Ascending aorta (tissue), 2 donors: ENCODE data around the gene MYMX. TPM values are rescaled to one million over a fixed set of nuclear protein-coding genes. Genes with fewer than 3 reads are reported as not detected.
"Not testable (repeated sequence)": the region's sequence is repeated elsewhere in the genome, so short reads cannot be mapped to it uniquely, and the experiment has no call there.

ENCODE experiments used
- DNase-seq, 2 donors: peaks; one replicate each; pipeline ENCODE4 v3.0.0-alpha.2; 2019; ENCODE audit warnings: low spot score in 2 of 2
- H3K27ac ChIP-seq, 2 donors: fragments of 200-600 bp; sonication (generic); one replicate each; pipeline ENCODE4 v1.5.1; 2016 to 2017; ENCODE audit warnings: mild to moderate bottlenecking in 1 of 2
- H3K27me3 ChIP-seq: fragments of 200-600 bp; sonication (generic); one replicate; pipeline ENCODE4 v1.5.1; 2017
- H3K36me3 ChIP-seq, 2 donors: fragments of 200-600 bp; sonication (generic); one replicate each; pipeline ENCODE4 v1.5.1; 2016
- H3K4me1 ChIP-seq, 2 donors: fragments of 200-600 bp; sonication (generic); one replicate each; pipeline ENCODE4 v1.5.1; 2016 to 2017; ENCODE audit warnings: mild to moderate bottlenecking in 1 of 2
- H3K4me3 ChIP-seq, 2 donors: fragments of 200-600 bp; sonication (generic); one replicate each; pipeline ENCODE4 v1.5.1; 2016 to 2017; ENCODE audit warnings: mild to moderate bottlenecking in 1 of 2
- H3K9me3 ChIP-seq, 2 donors: fragments of 200-600 bp; sonication (generic); one replicate each; pipeline ENCODE4 v1.5.1; 2016
- intact Hi-C: fragments of 100-400 bp; cut with DNase I; formaldehyde crosslinking; loops from one replicate; pipeline ENCODE4 v1.15.1; 2023
- total RNA-seq: library from RNA; depleted of rRNA; stranded (reverse); fragments of >200 nt; gene quantifications from one replicate; pipeline ENCODE4 v1.1.0, GENCODE V29; 2016
- TF ChIP-seq, protein P1 (sequence below), 3 experiments: fragments of 200-600 bp in 2 of 3; fragments of 450-650 bp in 1 of 3; sonication (generic) in 2 of 3; IDR thresholded peaks; one replicate each; pipeline ENCODE4 v1.5.1; 2016 to 2019; ENCODE audit warnings: antibody characterized with exemption in 3 of 3, mild to moderate bottlenecking in 1 of 3, moderate library complexity in 1 of 3

MYMX gene
- total RNA-seq, 1 donor from 2014 or later, result 13.9 TPM

DNA sequence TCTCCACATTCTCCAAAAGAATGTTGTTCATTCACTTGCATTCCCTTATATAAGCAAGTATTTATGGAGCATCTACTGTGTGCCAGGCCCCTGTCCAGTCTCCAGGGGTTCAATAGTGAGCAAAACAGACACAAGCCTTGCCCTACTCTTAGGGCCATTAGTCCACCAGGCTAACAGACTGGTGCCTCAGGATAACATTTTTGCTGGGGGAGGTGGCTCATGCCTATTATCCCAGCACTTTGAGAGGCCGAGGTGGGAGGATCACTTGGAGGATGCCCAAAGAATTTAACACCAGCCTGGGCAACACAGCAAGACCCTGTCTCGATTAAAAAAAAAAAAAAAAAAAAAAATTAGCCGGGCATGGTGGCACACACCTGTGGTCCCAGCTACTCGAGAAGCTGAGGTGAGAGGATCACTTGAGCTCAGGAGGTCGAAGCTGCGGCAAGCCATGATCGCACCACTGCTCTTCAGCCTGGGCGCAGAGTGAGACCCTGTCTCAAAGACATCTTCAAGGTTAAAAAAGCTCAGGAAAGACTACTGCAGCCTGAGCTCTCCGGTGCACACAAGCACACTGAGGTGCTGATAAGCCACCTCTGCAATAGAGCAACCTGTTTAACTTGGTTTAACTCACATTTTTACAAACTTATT, 38.2 kb upstream of the MYMX start:
- DNase-seq, result no peak
- intact Hi-C loops, result loop anchor here (1.0 kb wide), 1 partner anchor 43 kb away; no protein-coding TSS in a partner anchor
- H3K9me3 ChIP-seq, result no peaks in the 10 kb centered on the region
- H3K27me3 ChIP-seq, result no peaks in the 10 kb centered on the region
- peak overlapping the region; percentile 69 to 76 for H3K27ac ChIP-seq
- no peak overlapping the region for H3K4me3 ChIP-seq
- peaks cover 6 to 18% of the 10 kb centered on the region in 2 donors for H3K4me1 ChIP-seq
- no peaks in the 10 kb centered on the region for H3K36me3 ChIP-seq
- TF ChIP-seq, protein P1, sequence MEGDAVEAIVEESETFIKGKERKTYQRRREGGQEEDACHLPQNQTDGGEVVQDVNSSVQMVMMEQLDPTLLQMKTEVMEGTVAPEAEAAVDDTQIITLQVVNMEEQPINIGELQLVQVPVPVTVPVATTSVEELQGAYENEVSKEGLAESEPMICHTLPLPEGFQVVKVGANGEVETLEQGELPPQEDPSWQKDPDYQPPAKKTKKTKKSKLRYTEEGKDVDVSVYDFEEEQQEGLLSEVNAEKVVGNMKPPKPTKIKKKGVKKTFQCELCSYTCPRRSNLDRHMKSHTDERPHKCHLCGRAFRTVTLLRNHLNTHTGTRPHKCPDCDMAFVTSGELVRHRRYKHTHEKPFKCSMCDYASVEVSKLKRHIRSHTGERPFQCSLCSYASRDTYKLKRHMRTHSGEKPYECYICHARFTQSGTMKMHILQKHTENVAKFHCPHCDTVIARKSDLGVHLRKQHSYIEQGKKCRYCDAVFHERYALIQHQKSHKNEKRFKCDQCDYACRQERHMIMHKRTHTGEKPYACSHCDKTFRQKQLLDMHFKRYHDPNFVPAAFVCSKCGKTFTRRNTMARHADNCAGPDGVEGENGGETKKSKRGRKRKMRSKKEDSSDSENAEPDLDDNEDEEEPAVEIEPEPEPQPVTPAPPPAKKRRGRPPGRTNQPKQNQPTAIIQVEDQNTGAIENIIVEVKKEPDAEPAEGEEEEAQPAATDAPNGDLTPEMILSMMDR (IDR thresholded peaks at IDR 0.05), result no peak

DNA sequence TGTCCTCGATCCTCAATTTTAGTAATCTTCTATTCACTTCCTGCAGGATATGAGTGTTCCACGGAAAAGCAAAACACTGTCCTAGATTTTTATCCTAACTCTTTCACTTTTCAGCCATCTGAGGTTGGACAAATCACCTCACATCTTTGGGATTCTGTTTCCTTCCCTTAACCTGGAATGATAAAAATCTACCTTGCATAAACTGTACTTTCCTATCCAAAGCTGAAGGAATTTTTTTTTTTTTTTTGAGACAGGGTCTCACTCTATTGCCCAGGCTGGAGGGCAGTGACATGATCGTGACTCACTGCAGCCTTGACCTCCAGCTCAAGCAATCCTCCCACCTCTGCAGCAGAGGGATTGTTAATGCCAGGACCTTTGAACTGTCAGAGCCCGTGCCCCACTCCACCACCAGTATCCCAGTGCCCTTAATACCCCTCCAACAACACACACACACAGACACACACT, 37.6 kb upstream of the MYMX start:
- Histone ChIP-seq H3K36me3 (no peaks in the 10 kb centered on the region), H3K27ac (peak overlapping the region; percentile 69 to 76), H3K4me1 (peaks cover 6 to 18% of the 10 kb centered on the region in 2 donors), H3K9me3 (no peaks in the 10 kb centered on the region), H3K27me3 (no peaks in the 10 kb centered on the region), H3K4me3 (no peak overlapping the region)
- TF ChIP-seq, protein P1 (IDR thresholded peaks at IDR 0.05), result no peak
- DNase-seq, result no peak
- intact Hi-C loops, result no loop called here

DNA sequence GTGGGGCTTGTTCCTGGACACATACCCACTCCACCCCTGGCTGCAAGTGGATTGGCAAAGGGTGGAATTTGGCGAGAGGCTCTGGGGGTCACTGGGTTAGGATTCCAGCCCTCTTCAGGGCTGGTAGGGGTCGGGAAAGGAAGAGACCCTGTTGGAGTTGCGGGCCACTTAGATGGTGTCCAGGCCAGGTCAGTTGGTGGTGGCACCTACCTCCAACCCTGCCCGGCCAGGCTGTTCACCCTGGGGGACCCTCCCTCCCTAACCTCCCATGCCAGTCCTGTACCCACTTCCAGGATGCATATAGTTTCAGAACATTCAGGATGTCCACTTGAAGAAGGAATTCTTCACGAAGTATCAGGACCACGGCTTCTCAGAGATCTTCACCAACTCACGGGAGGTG, 37.1 kb upstream of the MYMX start:
- intact Hi-C loops, result no loop called here
- Histone ChIP-seq H3K9me3 (no peaks in the 10 kb centered on the region), H3K27me3 (no peaks in the 10 kb centered on the region), H3K27ac (peak overlapping the region; percentile 39 to 76), H3K4me1 (peaks cover 6 to 18% of the 10 kb centered on the region in 2 donors), H3K4me3 (no peak overlapping the region), H3K36me3 (no peaks in the 10 kb centered on the region)
- DNase-seq, result no peak
- TF ChIP-seq, protein P1 (IDR thresholded peaks at IDR 0.05), result no peak

DNA sequence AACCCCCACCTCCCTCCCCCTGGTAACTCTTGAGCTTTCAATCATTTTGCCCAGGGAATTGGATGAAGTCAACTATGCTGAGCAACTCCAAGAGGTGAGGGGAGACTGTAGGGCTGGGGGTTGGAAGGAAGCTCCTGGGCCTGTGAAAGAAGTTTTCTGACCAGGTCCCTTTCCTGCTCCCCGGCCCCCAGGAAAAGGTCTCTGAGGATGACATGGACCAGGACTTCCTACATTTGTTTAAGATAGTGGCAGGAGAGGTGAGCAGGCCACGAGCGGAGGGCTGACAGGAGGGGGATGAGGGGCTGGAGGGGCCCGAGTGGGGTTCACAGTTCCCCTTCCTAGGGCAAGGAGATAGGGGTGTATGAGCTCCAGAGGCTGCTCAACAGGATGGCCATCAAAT, 36.3 kb upstream of the MYMX start:
- intact Hi-C loops, result no loop called here
- H3K9me3 ChIP-seq, result no peaks in the 10 kb centered on the region
- no peak for DNase-seq

DNA sequence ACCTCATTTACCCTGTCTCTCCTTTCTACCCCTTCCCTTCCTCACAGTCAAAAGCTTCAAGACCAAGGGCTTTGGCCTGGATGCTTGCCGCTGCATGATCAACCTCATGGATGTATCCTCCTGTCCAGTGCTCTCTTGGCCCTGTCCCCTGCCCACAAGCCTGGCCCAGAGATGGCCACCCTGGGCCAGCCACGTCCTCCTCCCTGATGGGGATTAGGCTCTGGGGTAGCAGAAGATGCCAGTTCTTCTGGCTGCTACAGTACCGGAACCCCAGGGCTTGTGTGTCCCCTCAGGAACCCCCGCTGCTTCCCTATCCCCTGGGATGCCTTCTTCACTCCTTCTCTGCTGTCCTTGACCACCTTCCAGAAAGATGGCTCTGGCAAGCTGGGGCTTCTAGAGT, 35.8 kb upstream of the MYMX start:
- peaks cover 6 to 18% of the 10 kb centered on the region in 2 donors for H3K4me1 ChIP-seq
- no peak overlapping the region for H3K4me3 ChIP-seq
- intact Hi-C loops, result no loop called here
- no peak for DNase-seq
- TF ChIP-seq, protein P1 (IDR thresholded peaks at IDR 0.05), result no peak
- peak overlapping the region in 1 of 2 donors; percentile 22 for H3K27ac ChIP-seq
- H3K36me3 ChIP-seq, result no peaks in the 10 kb centered on the region
- no peaks in the 10 kb centered on the region for H3K9me3 ChIP-seq
- H3K27me3 ChIP-seq, result no peaks in the 10 kb centered on the region

More for the DNA sequence above, 36.3 kb upstream of the MYMX start:
- Histone ChIP-seq H3K4me1 (peaks cover 6 to 18% of the 10 kb centered on the region in 2 donors), H3K27ac (no peak overlapping the region), H3K36me3 (no peaks in the 10 kb centered on the region), H3K4me3 (no peak overlapping the region), H3K27me3 (no peaks in the 10 kb centered on the region)
- TF ChIP-seq, protein P1 (IDR thresholded peaks at IDR 0.05), result no peak

DNA sequence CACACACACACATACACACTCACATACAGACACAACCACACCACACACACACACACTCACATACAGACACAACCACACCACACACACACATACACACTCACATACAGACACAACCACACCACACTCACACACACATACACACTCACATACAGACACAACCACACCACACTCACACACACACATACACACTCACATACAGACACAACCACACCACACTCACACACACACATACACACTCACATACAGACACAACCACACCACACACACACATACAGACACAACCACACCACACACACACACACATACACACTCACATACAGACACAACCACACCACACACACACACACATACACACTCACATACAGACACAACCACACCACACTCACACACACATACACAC, 34.9 kb upstream of the MYMX start:
- H3K4me3 ChIP-seq, intact Hi-C loops, H3K27me3 ChIP-seq, H3K27ac ChIP-seq, DNase-seq, H3K9me3 ChIP-seq, H3K36me3 ChIP-seq: not testable (repeated sequence)
- H3K4me1 ChIP-seq, result peaks cover 6 to 18% of the 10 kb centered on the region in 2 donors
